Body of pancreas (tissue), 4 donors: ENCODE data around the gene CDX4. TPM values are rescaled to one million over a fixed set of nuclear protein-coding genes. Genes with fewer than 3 reads are reported as not detected.
A peak's percentile ranks its signal among the peaks of the same experiment; 100 is the strongest.

Experiments
- ATAC-seq: fragments of 150-250 bp; one replicate; pipeline ENCODE4 v1.9.1; 2016
- DNase-seq, 4 donors: peaks; one replicate each; pipeline ENCODE4 v3.0.0-alpha.2; 2019
- H3K27ac ChIP-seq, 4 donors: fragments of 200-600 bp; sonication (generic); 1 replicate in 3 of 4; 2 replicates in 1 of 4; pipeline versions ENCODE4 v1.5.1 to v1.6.1; 2016 to 2019; ENCODE audit warnings: mild to moderate bottlenecking in 1 of 4, mixed read lengths in 1 of 4, moderate library complexity in 1 of 4
- H3K27me3 ChIP-seq, 2 donors: fragments of 200-600 bp; sonication (generic); one replicate each; pipeline ENCODE4 v1.6.0; 2016; ENCODE audit warnings: mild to moderate bottlenecking in 1 of 2
- H3K36me3 ChIP-seq, 2 donors: fragments of 200-600 bp; sonication (generic); replicated peaks in 1 of 2; 2 replicates each; pipeline ENCODE4 v1.5.1; 2016; ENCODE audit warnings: low read depth in 2 of 2; ENCODE audit not compliant: insufficient read depth in 1 of 2
- H3K4me1 ChIP-seq: fragments of 200-600 bp; sonication (generic); one replicate; pipeline ENCODE4 v1.6.0; 2016
- H3K4me3 ChIP-seq, 2 donors: fragments of 200-600 bp; sonication (generic); 1 replicate in 1 of 2; 2 replicates in 1 of 2; pipeline ENCODE4 v1.5.1; 2016 to 2019
- H3K9me3 ChIP-seq, 3 donors: fragments of 200-600 bp; sonication (generic); 1 replicate in 2 of 3; 2 replicates in 1 of 3; pipeline ENCODE4 v1.5.1; 2016
- POLR2A ChIP-seq, 3 donors: fragments of 450-650 bp; IDR thresholded peaks; one replicate each; pipeline ENCODE4 v1.6.1; 2016; ENCODE audit warnings: antibody characterized with exemption in 3 of 3, mild to moderate bottlenecking in 2 of 3
- WGBS, 2 donors: methylation state at CpG; one replicate each; pipeline ENCODE4 v1.1.5; 2017; 5-methylcytosine and 5-hydroxymethylcytosine counted together
- intact Hi-C: fragments of 100-400 bp; cut with DNase I; formaldehyde crosslinking; loops from one replicate; pipeline ENCODE4 v1.15.1; 2023
- total RNA-seq, 2 donors: library from RNA; depleted of rRNA; stranded (reverse); fragments of >200 nt; gene quantifications; one replicate each; pipeline ENCODE4 v1.1.0, GENCODE V29; 2016
- TF ChIP-seq, protein P1 (sequence below), 7 experiments: fragments of 450-650 bp in 4 of 7; fragments of 200-600 bp in 3 of 7; sonication (generic) in 3 of 7; IDR thresholded peaks; one replicate each; pipeline ENCODE4 v1.5.1; 2016 to 2019; ENCODE audit warnings: antibody characterized with exemption in 7 of 7

CDX4 gene
- total RNA-seq, 2 donors from 2014 or later = not detected

DNA sequence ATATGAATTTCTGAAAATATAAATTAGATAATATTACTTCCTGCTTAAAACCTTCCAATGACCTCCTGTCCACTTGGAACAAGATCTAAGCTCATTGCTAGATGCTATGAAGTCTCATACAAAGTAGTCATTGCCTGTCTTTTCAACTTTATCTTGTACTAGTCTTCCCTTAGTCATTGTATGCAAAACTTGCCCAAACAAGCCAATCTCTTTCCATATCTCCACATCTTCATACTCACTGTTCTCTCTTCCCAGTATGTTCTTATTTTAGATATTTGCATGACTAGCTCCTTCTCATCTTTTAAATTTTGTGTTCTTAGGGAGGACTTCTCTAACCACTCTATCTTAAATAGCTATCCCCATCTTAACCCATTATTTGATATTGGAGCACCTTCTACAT lies 33.9 kb upstream of the CDX4 start:
- H3K9me3 ChIP-seq = no peaks in the 10 kb centered on the region
- H3K4me1 ChIP-seq = no peaks in the 10 kb centered on the region
- intact Hi-C loops = no loop called here
- no peak overlapping the region for H3K4me3 ChIP-seq
- no peak for TF ChIP-seq POLR2A (IDR thresholded peaks at IDR 0.05)
- TF ChIP-seq, protein P1, sequence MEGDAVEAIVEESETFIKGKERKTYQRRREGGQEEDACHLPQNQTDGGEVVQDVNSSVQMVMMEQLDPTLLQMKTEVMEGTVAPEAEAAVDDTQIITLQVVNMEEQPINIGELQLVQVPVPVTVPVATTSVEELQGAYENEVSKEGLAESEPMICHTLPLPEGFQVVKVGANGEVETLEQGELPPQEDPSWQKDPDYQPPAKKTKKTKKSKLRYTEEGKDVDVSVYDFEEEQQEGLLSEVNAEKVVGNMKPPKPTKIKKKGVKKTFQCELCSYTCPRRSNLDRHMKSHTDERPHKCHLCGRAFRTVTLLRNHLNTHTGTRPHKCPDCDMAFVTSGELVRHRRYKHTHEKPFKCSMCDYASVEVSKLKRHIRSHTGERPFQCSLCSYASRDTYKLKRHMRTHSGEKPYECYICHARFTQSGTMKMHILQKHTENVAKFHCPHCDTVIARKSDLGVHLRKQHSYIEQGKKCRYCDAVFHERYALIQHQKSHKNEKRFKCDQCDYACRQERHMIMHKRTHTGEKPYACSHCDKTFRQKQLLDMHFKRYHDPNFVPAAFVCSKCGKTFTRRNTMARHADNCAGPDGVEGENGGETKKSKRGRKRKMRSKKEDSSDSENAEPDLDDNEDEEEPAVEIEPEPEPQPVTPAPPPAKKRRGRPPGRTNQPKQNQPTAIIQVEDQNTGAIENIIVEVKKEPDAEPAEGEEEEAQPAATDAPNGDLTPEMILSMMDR (IDR thresholded peaks at IDR 0.05) = no peak
- ATAC-seq = no peak
- H3K27me3 ChIP-seq = no peaks in the 10 kb centered on the region
- no peak overlapping the region for H3K27ac ChIP-seq
- no peaks in the 10 kb centered on the region for H3K36me3 ChIP-seq
- no peak for DNase-seq

DNA sequence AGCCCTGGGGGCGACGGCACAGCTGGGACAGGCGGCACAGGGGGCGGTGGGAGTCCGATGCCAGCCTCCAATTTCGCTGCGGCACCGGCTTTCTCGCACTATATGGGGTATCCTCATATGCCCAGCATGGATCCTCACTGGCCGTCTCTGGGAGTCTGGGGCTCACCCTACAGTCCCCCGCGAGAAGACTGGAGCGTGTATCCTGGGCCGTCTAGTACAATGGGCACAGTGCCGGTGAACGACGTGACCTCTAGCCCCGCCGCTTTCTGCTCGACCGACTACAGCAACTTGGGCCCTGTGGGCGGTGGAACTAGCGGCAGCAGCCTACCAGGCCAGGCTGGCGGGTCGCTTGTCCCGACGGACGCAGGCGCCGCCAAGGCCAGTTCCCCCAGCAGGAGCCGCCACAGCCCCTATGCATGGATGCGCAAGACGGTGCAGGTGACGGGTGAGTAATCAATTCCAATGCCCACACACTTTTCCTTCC lies 500 bp downstream of the CDX4 start:
- Histone ChIP-seq H3K27ac (no peak overlapping the region), H3K4me1 (no peaks in the 10 kb centered on the region), H3K27me3 (no peaks in the 10 kb centered on the region), H3K36me3 (no peaks in the 10 kb centered on the region), H3K4me3 (no peak overlapping the region), H3K9me3 (no peaks in the 10 kb centered on the region)
- DNase-seq (no peak), ATAC-seq (no peak)
- 7% methylated on average over 3 to 33 of the region's 34 CpGs for WGBS, 2 donors
- TF ChIP-seq, protein P1 (IDR thresholded peaks at IDR 0.05) = no peak
- no peak for TF ChIP-seq POLR2A (IDR thresholded peaks at IDR 0.05)
- intact Hi-C loops = no loop called here

DNA sequence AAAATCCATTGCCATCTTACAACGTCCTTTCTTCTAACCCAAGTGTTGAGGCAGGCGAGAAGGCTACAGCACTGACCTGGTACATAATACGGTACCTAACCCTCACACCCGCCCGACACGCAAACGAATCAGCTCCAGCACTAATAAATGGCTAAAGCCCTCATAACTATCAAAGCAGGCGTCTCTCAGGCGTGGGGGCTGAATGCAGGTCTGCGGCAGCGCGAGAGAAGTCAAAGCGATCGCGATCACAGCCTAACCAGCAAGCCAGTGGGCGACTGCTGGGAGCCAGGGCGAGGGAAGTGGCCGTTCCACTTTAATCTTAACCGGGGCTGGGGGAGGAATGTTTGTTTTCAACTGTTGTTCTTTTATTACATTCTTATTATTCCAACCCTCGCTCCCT lies 1.5 kb downstream of the CDX4 start:
- H3K36me3 ChIP-seq = no peaks in the 10 kb centered on the region
- intact Hi-C loops = no loop called here
- WGBS, 2 donors = 2 to 3% methylated on average over 15 to 20 of the region's 20 CpGs
- TF ChIP-seq, protein P1 (IDR thresholded peaks at IDR 0.05) = no peak
- no peak for TF ChIP-seq POLR2A (IDR thresholded peaks at IDR 0.05)
- no peak overlapping the region for H3K27ac ChIP-seq
- DNase-seq (peak in 1 of 4 donors; percentile 10), ATAC-seq (no peak)
- H3K27me3 ChIP-seq = no peaks in the 10 kb centered on the region
- no peaks in the 10 kb centered on the region for H3K4me1 ChIP-seq
- H3K4me3 ChIP-seq = no peak overlapping the region
- H3K9me3 ChIP-seq = no peaks in the 10 kb centered on the region

DNA sequence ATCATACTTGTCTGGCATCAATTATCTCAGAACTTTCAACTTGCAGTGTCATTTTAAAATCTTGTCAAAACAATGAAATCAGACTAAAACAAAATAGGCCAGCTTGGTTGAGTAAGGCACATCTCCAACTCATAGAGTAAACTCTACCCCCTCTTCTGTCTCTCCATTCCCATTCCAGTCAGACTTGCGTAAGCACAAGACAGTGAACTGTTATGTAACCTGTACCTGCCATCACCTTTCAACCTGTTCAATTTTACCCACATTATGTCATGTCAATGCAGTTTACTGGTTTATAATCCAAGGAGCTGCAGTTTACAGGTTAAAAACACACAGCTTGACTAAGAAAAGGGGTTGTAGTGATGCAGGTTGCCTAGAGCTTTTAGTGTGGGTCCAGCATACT lies 8.3 kb downstream of the CDX4 start:
- Histone ChIP-seq H3K4me1 (no peaks in the 10 kb centered on the region), H3K4me3 (no peak overlapping the region), H3K36me3 (no peaks in the 10 kb centered on the region), H3K27ac (no peak overlapping the region), H3K9me3 (no peaks in the 10 kb centered on the region), H3K27me3 (no peaks in the 10 kb centered on the region)
- ATAC-seq (no peak), DNase-seq (no peak)
- intact Hi-C loops = no loop called here
- no peak for TF ChIP-seq POLR2A (IDR thresholded peaks at IDR 0.05)
- TF ChIP-seq, protein P1 (IDR thresholded peaks at IDR 0.05) = no peak
- WGBS, 2 donors = 0 to 100% methylated on average over 1 of the region's 1 CpG

DNA sequence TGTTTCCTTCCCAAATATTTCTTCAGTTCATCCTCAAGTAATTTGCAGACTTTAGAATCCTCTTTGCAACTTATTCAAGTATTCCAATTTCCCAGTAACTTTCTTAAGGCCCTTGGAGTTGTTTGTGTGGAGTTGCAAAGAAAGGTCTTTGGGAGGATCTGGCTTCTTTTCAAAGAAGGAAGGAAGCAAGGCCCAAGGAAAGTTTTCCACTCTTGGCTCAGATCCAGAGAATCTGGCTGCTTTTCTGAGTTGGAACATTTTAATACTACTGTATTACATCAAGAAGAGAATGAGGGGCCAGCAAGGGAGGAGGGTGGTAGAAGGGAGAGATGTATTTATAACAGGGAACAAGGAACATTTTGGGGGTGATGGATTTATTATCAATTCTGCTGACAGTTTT lies 10.5 kb downstream of the CDX4 start:
- TF ChIP-seq, protein P1 (IDR thresholded peaks at IDR 0.05) = no peak
- TF ChIP-seq POLR2A (IDR thresholded peaks at IDR 0.05) = no peak
- H3K27ac ChIP-seq = no peak overlapping the region
- DNase-seq = no peak

More for the DNA sequence above, 10.5 kb downstream of the CDX4 start:
- H3K36me3 ChIP-seq = no peaks in the 10 kb centered on the region
- H3K4me1 ChIP-seq = no peaks in the 10 kb centered on the region
- H3K9me3 ChIP-seq = no peaks in the 10 kb centered on the region
- ATAC-seq = no peak
- no peak overlapping the region for H3K4me3 ChIP-seq
- intact Hi-C loops = no loop called here
- H3K27me3 ChIP-seq = no peaks in the 10 kb centered on the region
